HepG2 (cell line): ENCODE results near the gene KCTD13. TPM values are rescaled to one million over a fixed set of nuclear protein-coding genes. Genes with fewer than 3 reads are reported as not detected.

Experiments
- AGO1 ChIP-seq: fragments of 200-400 bp; formaldehyde crosslinking; IDR thresholded peaks from 2 replicates; pipeline ENCODE4 v1.6.1; 2017; ENCODE audit warnings: mild to moderate bottlenecking, low read depth, low read length, moderate library complexity; ENCODE audit not compliant: poor library complexity, severe bottlenecking
- BRF2 ChIP-seq: sonication (generic); formaldehyde crosslinking; IDR thresholded peaks from 2 replicates; pipeline ENCODE4 v1.8.1; 2022; ENCODE audit warnings: mild to moderate bottlenecking, missing genetic modification reagents
- CBX5 ChIP-seq: sonication (generic); formaldehyde crosslinking; IDR thresholded peaks from 2 replicates; pipeline ENCODE4 v1.4.0; 2020; ENCODE audit warnings: missing genetic modification reagents, borderline replicate concordance
- HMGXB3 ChIP-seq: sonication (generic); formaldehyde crosslinking; IDR thresholded peaks from 2 replicates; pipeline ENCODE4 v1.4.0; 2020; ENCODE audit warnings: missing genetic modification reagents, borderline replicate concordance
- IKZF4 ChIP-seq: sonication (generic); formaldehyde crosslinking; IDR thresholded peaks from 2 replicates; pipeline ENCODE4 v1.5.1; 2020; ENCODE audit warnings: borderline replicate concordance, mild to moderate bottlenecking, low read depth, missing genetic modification reagents; ENCODE audit errors: not compliant biosample characterization
- JUN ChIP-seq: sonication (generic); formaldehyde crosslinking; IDR thresholded peaks from 2 replicates; pipeline ENCODE4 v1.4.0; 2020; ENCODE audit warnings: mild to moderate bottlenecking, missing genetic modification reagents
- KDM5B ChIP-seq: sonication (generic); formaldehyde crosslinking; IDR thresholded peaks from 2 replicates; pipeline ENCODE4 v1.4.0; 2020; ENCODE audit warnings: missing genetic modification reagents, mild to moderate bottlenecking, borderline replicate concordance
- TFE3 ChIP-seq: IDR thresholded peaks from 2 replicates; pipeline ENCODE4 v1.6.1; 2016
- THRA ChIP-seq: sonication (generic); formaldehyde crosslinking; IDR thresholded peaks from 2 replicates; pipeline ENCODE4 v1.4.0; 2020; ENCODE audit warnings: missing genetic modification reagents, borderline replicate concordance
- ZBTB34 ChIP-seq: sonication (generic); formaldehyde crosslinking; IDR thresholded peaks from 2 replicates; pipeline ENCODE4 v1.8.0; 2022; ENCODE audit warnings: mild to moderate bottlenecking, missing genetic modification reagents
- ZNF382 ChIP-seq: sonication (generic); formaldehyde crosslinking; IDR thresholded peaks from 2 replicates; pipeline ENCODE4 v1.5.0; 2020; ENCODE audit warnings: missing genetic modification reagents, mild to moderate bottlenecking, borderline replicate concordance
- ZNF431 ChIP-seq: sonication (generic); formaldehyde crosslinking; IDR thresholded peaks from 2 replicates; pipeline ENCODE4 v1.9.0; 2022; ENCODE audit warnings: missing genetic modification reagents, low read depth, mild to moderate bottlenecking, borderline replicate concordance
- ZNF44 ChIP-seq: sonication (generic); formaldehyde crosslinking; IDR thresholded peaks from 2 replicates; pipeline ENCODE4 v1.5.1; 2020; ENCODE audit warnings: mild to moderate bottlenecking, missing genetic modification reagents
- ZNF546 ChIP-seq: sonication (generic); formaldehyde crosslinking; conservative IDR thresholded peaks from 2 replicates; pipeline ENCODE4 v1.8.1; 2023; ENCODE audit warnings: mild to moderate bottlenecking, missing genetic modification reagents
- ZNF549 ChIP-seq: sonication (generic); formaldehyde crosslinking; IDR thresholded peaks from 2 replicates; pipeline ENCODE4 v1.5.0; 2020; ENCODE audit warnings: missing genetic modification reagents
- ZNF678 ChIP-seq: sonication (generic); formaldehyde crosslinking; IDR thresholded peaks from 2 replicates; pipeline ENCODE4 v1.4.0; 2020; ENCODE audit warnings: mild to moderate bottlenecking, missing genetic modification reagents
- ZSCAN21 ChIP-seq: sonication (generic); formaldehyde crosslinking; IDR thresholded peaks from 2 replicates; pipeline ENCODE4 v1.8.0; 2022; ENCODE audit warnings: mild to moderate bottlenecking, missing genetic modification reagents, moderate library complexity, borderline replicate concordance
- polyA plus RNA-seq, 8 experiments: library from polyadenylated mRNA; depleted of rRNA in 3 of 8; stranded (reverse) in 7 of 8; unstranded in 1 of 8; fragments of >200 nt; fragmentation: Illumina TruSeq in 4 of 8; extraction: Trizol in 4 of 8; gene quantifications; 2 replicates each; pipeline versions ENCODE4 v1.2.1 to v1.2.3, GENCODE V29; 2011 to 2016; ENCODE audit warnings: low read depth in 4 of 8, missing spikeins in 1 of 8, mixed read lengths in 1 of 8; ENCODE audit not compliant: insufficient read depth in 1 of 8
- total RNA-seq, 5 experiments: library from RNA; depleted of rRNA; stranded (reverse); fragments of >200 nt; fragmentation: Illumina TruSeq; extraction: Trizol; gene quantifications; 2 replicates each; pipeline ENCODE4 v1.2.3, GENCODE V29; 2016; ENCODE audit warnings: low read depth in 1 of 5

KCTD13 gene
- total and polyA plus RNA-seq, 2 of the 13 experiments (the other 11 are each of a cell fraction or from before 2014, with no cell fraction given): 6.3 to 14.7 TPM

GRCh38 chr16:29963021-29963743, 37.2 kb upstream of the KCTD13 start (continued):
- TF ChIP-seq THRA (CRISPR knock-in tag) (no peak), BRF2 (no peak), ZBTB34 (CRISPR knock-in tag) (no peak), IKZF4 (CRISPR knock-in tag) (no peak), KDM5B (no peak), AGO1 (no peak), ZSCAN21 (0 out of 2 replicates have a peak, but pooled peaks have one; percentile 31), ZNF678 (CRISPR knock-in tag) (no peak), ZNF546 (CRISPR knock-in tag) (no peak), CBX5 (CRISPR knock-in tag) (no peak), ZNF431 (CRISPR knock-in tag) (no peak), TFE3 (CRISPR knock-in tag) (no peak), ZNF549 (CRISPR knock-in tag) (no peak), ZNF382 (CRISPR knock-in tag) (no peak), JUN (CRISPR knock-in tag) (no peak), HMGXB3 (CRISPR knock-in tag) (no peak), ZNF44 (CRISPR knock-in tag) (0 out of 2 replicates have a peak, but pooled peaks have one; percentile 20)
